ENCODE measurements around the gene FOXP1.

- TF ChIP-seq POLR2A (IDR thresholded peaks at IDR 0.05; ENCODE audit: low read depth, low read length) (no peak), POLR2AphosphoS5 (IDR thresholded peaks at IDR 0.05; ENCODE audit: low read depth, low read length) (no peak)
Observed at GRCh38 chr3:71299160-71299559, 284.4 kb downstream of the FOXP1 start.
